Measurements from ENCODE around the gene CDC42BPG.

The CDC42BPG gene

DNA sequence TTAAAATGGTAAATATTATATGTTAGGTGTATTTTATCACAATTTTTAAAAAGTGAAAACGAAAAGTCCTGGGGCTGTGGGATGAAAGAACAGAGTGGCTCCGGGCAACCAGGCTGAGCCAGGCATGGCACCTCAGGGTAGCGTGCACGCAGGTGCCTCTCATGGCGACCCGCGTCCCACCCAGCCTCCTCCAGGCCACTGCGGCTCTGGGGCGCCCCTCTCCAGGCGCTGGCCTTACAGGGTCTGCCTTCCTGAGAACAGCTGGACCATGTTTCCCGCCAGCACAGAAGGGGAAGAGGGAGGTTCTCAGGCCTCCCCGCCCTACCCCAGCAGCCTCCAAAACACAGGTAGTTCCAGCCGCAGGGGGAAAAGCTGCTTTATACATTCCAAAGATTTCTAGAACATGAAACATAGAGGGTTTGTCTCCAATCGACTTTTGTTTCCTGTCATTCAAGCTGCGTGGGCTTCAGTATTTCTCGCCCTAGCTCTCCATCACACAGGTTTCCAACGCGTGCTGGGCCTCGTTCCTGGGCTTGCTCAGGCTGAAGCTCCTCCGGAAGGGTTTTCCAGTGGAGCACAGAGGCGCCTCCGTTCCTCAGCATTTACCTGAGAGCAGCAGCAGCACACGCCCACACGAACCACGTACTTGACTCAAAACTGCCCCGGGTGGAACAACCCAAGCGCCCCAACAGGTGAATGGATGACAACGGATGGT is 23.5 kb upstream of the CDC42BPG start:
- peaks cover 5% of the 10 kb centered on the region; the same call in 1 of the 2 replicates for H3K9me3 ChIP-seq (ENCODE audit: insufficient read depth, low read length)
- H3K4me2 ChIP-seq (ENCODE audit: low read length) = no peak overlapping the region
- TF ChIP-seq EZH2phosphoT487 (IDR thresholded peaks at IDR 0.05; ENCODE audit: low read depth) = no peak
- TF ChIP-seq, protein P1, sequence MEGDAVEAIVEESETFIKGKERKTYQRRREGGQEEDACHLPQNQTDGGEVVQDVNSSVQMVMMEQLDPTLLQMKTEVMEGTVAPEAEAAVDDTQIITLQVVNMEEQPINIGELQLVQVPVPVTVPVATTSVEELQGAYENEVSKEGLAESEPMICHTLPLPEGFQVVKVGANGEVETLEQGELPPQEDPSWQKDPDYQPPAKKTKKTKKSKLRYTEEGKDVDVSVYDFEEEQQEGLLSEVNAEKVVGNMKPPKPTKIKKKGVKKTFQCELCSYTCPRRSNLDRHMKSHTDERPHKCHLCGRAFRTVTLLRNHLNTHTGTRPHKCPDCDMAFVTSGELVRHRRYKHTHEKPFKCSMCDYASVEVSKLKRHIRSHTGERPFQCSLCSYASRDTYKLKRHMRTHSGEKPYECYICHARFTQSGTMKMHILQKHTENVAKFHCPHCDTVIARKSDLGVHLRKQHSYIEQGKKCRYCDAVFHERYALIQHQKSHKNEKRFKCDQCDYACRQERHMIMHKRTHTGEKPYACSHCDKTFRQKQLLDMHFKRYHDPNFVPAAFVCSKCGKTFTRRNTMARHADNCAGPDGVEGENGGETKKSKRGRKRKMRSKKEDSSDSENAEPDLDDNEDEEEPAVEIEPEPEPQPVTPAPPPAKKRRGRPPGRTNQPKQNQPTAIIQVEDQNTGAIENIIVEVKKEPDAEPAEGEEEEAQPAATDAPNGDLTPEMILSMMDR (IDR thresholded peaks at IDR 0.05; ENCODE audit: low read depth, low read length) = no peak
- no peak overlapping the region for H3K9ac ChIP-seq (ENCODE audit: low read length)
- H3K79me2 ChIP-seq (ENCODE audit: low read length) = peaks cover 92% of the 10 kb centered on the region
- peaks cover 85% of the 10 kb centered on the region for H4K20me1 ChIP-seq (ENCODE audit: insufficient read depth, low read length)
- H3K36me3 ChIP-seq (replicated peaks; ENCODE audit: low read depth, low read length) = peaks cover 67% of the 10 kb centered on the region
- H3K27ac ChIP-seq (ENCODE audit: low read length) = no peak overlapping the region
- H2AFZ ChIP-seq (ENCODE audit: low read depth, low read length) = no peak overlapping the region
- H3K4me3 ChIP-seq (ENCODE audit: low read length) = no peak overlapping the region
- H3K4me1 ChIP-seq (ENCODE audit: low read length) = peaks cover 34% of the 10 kb centered on the region
- no peaks in the 10 kb centered on the region for H3K27me3 ChIP-seq (ENCODE audit: low read depth, low read length)

DNA sequence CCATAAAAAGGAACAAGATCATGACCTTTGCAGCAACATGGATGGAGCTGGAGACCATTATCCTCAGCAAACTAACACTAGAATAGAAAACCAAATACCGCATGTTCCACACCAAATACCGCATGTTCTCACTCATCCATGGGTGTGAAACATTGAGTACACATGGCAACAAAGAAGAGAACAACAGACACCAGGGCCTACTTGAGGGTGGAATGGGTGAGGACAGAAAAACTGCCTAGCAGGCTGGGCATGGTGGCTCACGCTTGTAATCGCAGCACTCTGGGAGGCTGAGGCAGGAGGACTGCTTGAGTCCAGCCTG is 21.7 kb upstream of the CDC42BPG start:
- H3K9ac ChIP-seq (ENCODE audit: low read length) = no peak overlapping the region
- no peaks in the 10 kb centered on the region for H3K27me3 ChIP-seq (ENCODE audit: low read depth, low read length)
- peaks cover 5% of the 10 kb centered on the region; the same call in 1 of the 2 replicates for H3K9me3 ChIP-seq (ENCODE audit: insufficient read depth, low read length)
- H3K79me2 ChIP-seq (ENCODE audit: low read length) = peaks cover 95% of the 10 kb centered on the region
- peak overlapping the region; percentile 77 for H3K4me2 ChIP-seq (ENCODE audit: low read length)
- H3K36me3 ChIP-seq (replicated peaks; ENCODE audit: low read depth, low read length) = peaks cover 52% of the 10 kb centered on the region
- H3K4me3 ChIP-seq (ENCODE audit: low read length) = peak overlapping the region; percentile 24; the same call in 1 of the 2 replicates
- TF ChIP-seq EZH2phosphoT487 (IDR thresholded peaks at IDR 0.05; ENCODE audit: low read depth) = no peak
- TF ChIP-seq, protein P1 (IDR thresholded peaks at IDR 0.05; ENCODE audit: low read depth, low read length) = no peak
- H4K20me1 ChIP-seq (ENCODE audit: insufficient read depth, low read length) = peaks cover 70% of the 10 kb centered on the region
- peaks cover 50% of the 10 kb centered on the region for H3K4me1 ChIP-seq (ENCODE audit: low read length)
- H3K27ac ChIP-seq (ENCODE audit: low read length) = peak overlapping the region; percentile 69
- H2AFZ ChIP-seq (ENCODE audit: low read depth, low read length) = no peak overlapping the region

GRCh38 chr11:64865286-64866172 is 21.1 kb upstream of the CDC42BPG start:
- peak overlapping the region; percentile 5; the same call in 1 of the 2 replicates for H3K9ac ChIP-seq (ENCODE audit: low read length)
- no peaks in the 10 kb centered on the region for H3K27me3 ChIP-seq (ENCODE audit: low read depth, low read length)
- H3K36me3 ChIP-seq (replicated peaks; ENCODE audit: low read depth, low read length) = peaks cover 46% of the 10 kb centered on the region
- H3K4me3 ChIP-seq (ENCODE audit: low read length) = peak overlapping the region; percentile 45
- peaks cover 64% of the 10 kb centered on the region for H4K20me1 ChIP-seq (ENCODE audit: insufficient read depth, low read length)
- H3K27ac ChIP-seq (ENCODE audit: low read length) = peak overlapping the region; percentile 69
- peaks cover 5% of the 10 kb centered on the region; the same call in 1 of the 2 replicates for H3K9me3 ChIP-seq (ENCODE audit: insufficient read depth, low read length)
- TF ChIP-seq EZH2phosphoT487 (IDR thresholded peaks at IDR 0.05; ENCODE audit: low read depth) = no peak; the same call in 1 of the 2 replicates
- TF ChIP-seq, protein P1 (IDR thresholded peaks at IDR 0.05; ENCODE audit: low read depth, low read length) = no peak
- peaks cover 53% of the 10 kb centered on the region for H3K4me1 ChIP-seq (ENCODE audit: low read length)
- peaks cover 90% of the 10 kb centered on the region for H3K79me2 ChIP-seq (ENCODE audit: low read length)
- H3K4me2 ChIP-seq (ENCODE audit: low read length) = peak overlapping the region; percentile 77
- H2AFZ ChIP-seq (ENCODE audit: low read depth, low read length) = no peak overlapping the region

Measured in OCI-LY3 (cell line).